Measurements from ENCODE around the gene SMIM22.

SMIM22 gene

GRCh38 chr16:4800290-4801041, 5.3 kb downstream of the SMIM22 start:
- H3K4me2 ChIP-seq: peak overlapping the region; percentile 100

DNA sequence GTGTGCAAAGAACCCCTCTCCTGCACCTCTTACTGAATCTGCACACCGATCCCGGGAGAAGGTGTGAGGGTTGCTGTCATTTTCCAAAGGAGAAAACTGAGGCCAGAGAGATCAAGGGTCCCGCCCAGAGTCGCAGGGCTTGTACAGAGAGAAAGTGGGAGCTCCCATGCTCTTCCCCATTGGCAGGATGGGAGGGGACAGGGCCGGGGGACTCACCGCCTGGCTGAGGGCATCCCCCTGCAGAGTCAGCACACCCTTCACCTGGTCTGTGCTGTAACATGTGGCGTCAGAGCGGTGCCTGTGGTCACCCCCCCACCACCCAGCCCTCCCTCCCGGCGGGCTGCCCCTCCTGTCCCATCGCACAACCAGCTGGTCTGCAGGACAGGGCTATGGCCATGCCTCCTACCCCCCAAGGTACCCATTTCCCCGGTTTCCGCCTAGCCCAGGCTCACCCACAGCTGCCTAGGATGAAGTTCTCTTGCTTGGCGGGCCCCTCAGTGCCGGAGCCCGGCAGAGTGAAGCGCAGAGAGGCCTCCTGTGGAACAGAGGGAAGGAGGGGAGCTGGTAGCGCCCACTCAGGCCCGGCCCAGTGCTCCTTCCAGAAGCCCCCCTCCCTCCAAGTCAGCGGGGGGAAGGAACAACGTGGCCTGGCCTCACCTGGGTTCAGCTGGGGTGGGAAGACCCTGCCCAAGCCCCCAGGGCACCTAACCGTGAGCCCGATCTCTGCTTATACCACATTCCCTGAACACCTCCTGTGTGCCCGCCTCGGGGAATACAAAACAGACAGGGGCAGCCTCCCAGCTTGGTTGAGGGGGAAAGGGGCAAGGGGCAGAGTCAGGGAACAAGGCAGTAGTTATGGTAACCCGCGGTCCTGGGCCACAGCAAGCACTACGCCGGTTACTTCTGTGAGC, 6.1 kb downstream of the SMIM22 start:
- Histone ChIP-seq H3K4me2 (peak overlapping the region; percentile 100), H3K9ac (peak overlapping the region; percentile 82), H3K36me3 (peaks cover 54% of the 10 kb centered on the region), H4K20me1 (peaks cover 20% of the 10 kb centered on the region), H3K27ac (peak overlapping the region; percentile 84), H3K27me3 (no peaks in the 10 kb centered on the region), H3K4me1 (peaks cover 52% of the 10 kb centered on the region), H3K4me3 (peak overlapping the region; percentile 87), H3K9me3 (no peaks in the 10 kb centered on the region)
- no peak for TF ChIP-seq Cebpa-rat (IDR thresholded peaks at IDR 0.05)

More at GRCh38 chr16:4800290-4801041, 5.3 kb downstream of the SMIM22 start:
- 0 out of 2 replicates have a peak, but pooled peaks have one; percentile 20 for TF ChIP-seq Cebpa-rat (IDR thresholded peaks at IDR 0.05)
- Histone ChIP-seq H3K9me3 (no peaks in the 10 kb centered on the region), H3K36me3 (peaks cover 46% of the 10 kb centered on the region), H3K4me1 (peaks cover 60% of the 10 kb centered on the region), H3K27me3 (no peaks in the 10 kb centered on the region), H3K9ac (peak overlapping the region; percentile 82), H4K20me1 (peaks cover 14% of the 10 kb centered on the region), H3K4me3 (peak overlapping the region; percentile 87), H3K27ac (peak overlapping the region; percentile 84)

- H3K27ac ChIP-seq: peak within 1 kb of the TSS; percentile 84
- H3K9me3 ChIP-seq: no peaks in the 10 kb centered on the region
- peak within 1 kb of the TSS; percentile 82 for H3K9ac ChIP-seq
- peak within 1 kb of the TSS; percentile 100 for H3K4me2 ChIP-seq
- H3K4me1 ChIP-seq: peaks cover 47% of the 10 kb centered on the region
- peak within 1 kb of the TSS; percentile 87 for H3K4me3 ChIP-seq
- H3K27me3 ChIP-seq: no peaks in the 10 kb centered on the region
- peaks cover 57% of the 10 kb centered on the region for H3K36me3 ChIP-seq
- peaks cover 22% of the 10 kb centered on the region for H4K20me1 ChIP-seq
- no peak for TF ChIP-seq Cebpa-rat (IDR thresholded peaks at IDR 0.05)
These were observed 6.9 kb downstream of the SMIM22 start, which contains the start of gene ROGDI for GRCh38 chr16:4801962-4802658. TSS of gene ROGDI (minus strand) at chr16:4802633. CDS start at chr16:4802571, 62 bp downstream.

GRCh38 chr16:4802659-4803287, 7.6 kb downstream of the SMIM22 start:
- Histone ChIP-seq H3K4me2 (peak overlapping the region; percentile 100), H3K4me3 (peak overlapping the region; percentile 87), H3K4me1 (peaks cover 47% of the 10 kb centered on the region), H3K27ac (peak overlapping the region; percentile 84), H4K20me1 (peaks cover 22% of the 10 kb centered on the region), H3K36me3 (peaks cover 58% of the 10 kb centered on the region), H3K27me3 (no peaks in the 10 kb centered on the region), H3K9ac (peak overlapping the region; percentile 82), H3K9me3 (no peaks in the 10 kb centered on the region)
- TF ChIP-seq Cebpa-rat (IDR thresholded peaks at IDR 0.05): no peak

DNA sequence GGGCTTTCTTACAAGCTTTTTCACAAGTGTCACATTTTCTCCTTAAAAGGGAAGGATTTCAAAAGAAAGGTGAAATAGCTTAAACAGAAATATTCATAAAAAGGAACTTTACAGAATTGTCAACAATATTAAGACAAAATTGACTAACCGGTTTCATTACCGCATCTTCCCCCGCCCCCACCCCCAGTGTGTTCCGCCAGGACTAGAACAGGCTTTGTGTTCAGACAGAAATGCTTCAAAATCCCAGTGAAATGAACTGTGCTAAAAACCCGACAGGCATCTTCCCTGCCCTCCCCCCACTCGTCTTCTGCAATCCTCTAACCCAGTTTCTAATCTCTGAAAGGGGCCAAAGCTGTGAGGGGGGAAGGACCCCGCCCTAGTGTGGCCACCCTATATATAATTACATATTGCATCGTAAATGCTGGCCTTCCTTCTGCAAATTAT, 8.3 kb downstream of the SMIM22 start:
- Histone ChIP-seq H3K9me3 (no peaks in the 10 kb centered on the region), H3K27me3 (no peaks in the 10 kb centered on the region), H4K20me1 (peaks cover 22% of the 10 kb centered on the region; the same call in 1 of the 2 replicates), H3K4me2 (peak overlapping the region; percentile 100), H3K4me3 (peak overlapping the region; percentile 87; the same call in 1 of the 2 replicates), H3K36me3 (peaks cover 58% of the 10 kb centered on the region), H3K4me1 (peaks cover 45% of the 10 kb centered on the region), H3K9ac (peak overlapping the region; percentile 82; the same call in 1 of the 2 replicates), H3K27ac (no peak overlapping the region)
- TF ChIP-seq Cebpa-rat (IDR thresholded peaks at IDR 0.05): no peak

- no peak overlapping the region for H3K9ac ChIP-seq
- H3K36me3 ChIP-seq: peaks cover 58% of the 10 kb centered on the region
- H3K27me3 ChIP-seq: no peaks in the 10 kb centered on the region
- no peak overlapping the region for H3K4me3 ChIP-seq
- H3K4me1 ChIP-seq: peaks cover 38% of the 10 kb centered on the region
- no peak overlapping the region for H3K27ac ChIP-seq
- no peaks in the 10 kb centered on the region for H3K9me3 ChIP-seq
- peaks cover 22% of the 10 kb centered on the region; the same call in 1 of the 2 replicates for H4K20me1 ChIP-seq
- no peak for TF ChIP-seq Cebpa-rat (IDR thresholded peaks at IDR 0.05)
- H3K4me2 ChIP-seq: no peak overlapping the region
These were observed 9.0 kb downstream of the SMIM22 start for GRCh38 chr16:4803898-4804762.

- Histone ChIP-seq H3K36me3 (peaks cover 66% of the 10 kb centered on the region), H4K20me1 (peaks cover 22% of the 10 kb centered on the region; the same call in 1 of the 2 replicates), H3K4me2 (no peak overlapping the region), H3K4me3 (no peak overlapping the region), H3K4me1 (peaks cover 27% of the 10 kb centered on the region), H3K9ac (no peak overlapping the region), H3K9me3 (no peaks in the 10 kb centered on the region), H3K27me3 (no peaks in the 10 kb centered on the region), H3K27ac (no peak overlapping the region)
- TF ChIP-seq Cebpa-rat (IDR thresholded peaks at IDR 0.05): no peak
These were observed 10.1 kb downstream of the SMIM22 start for GRCh38 chr16:4805231-4805630.

- H4K20me1 ChIP-seq: peaks cover 25% of the 10 kb centered on the region; the same call in 1 of the 2 replicates
- H3K27me3 ChIP-seq: no peaks in the 10 kb centered on the region
- H3K27ac ChIP-seq: no peak overlapping the region
- H3K4me2 ChIP-seq: no peak overlapping the region
- peaks cover 16% of the 10 kb centered on the region for H3K4me1 ChIP-seq
- TF ChIP-seq Cebpa-rat (IDR thresholded peaks at IDR 0.05): no peak
- H3K36me3 ChIP-seq: peaks cover 75% of the 10 kb centered on the region
- H3K9ac ChIP-seq: no peak overlapping the region
- no peaks in the 10 kb centered on the region for H3K9me3 ChIP-seq
- H3K4me3 ChIP-seq: no peak overlapping the region
These were observed 11.1 kb downstream of the SMIM22 start for GRCh38 chr16:4806280-4806679.

All from BLaER1 (cell line).